NCI-H2107 treated with DMSO at 0.1 percent for 48 hours (cell line): Measurements from ENCODE around the gene ECT2.
"Not testable (repeated sequence)": the region's sequence is repeated elsewhere in the genome, so short reads cannot be mapped to it uniquely, and the experiment has no call there.

Experiments used
- DNase-seq: peaks from one replicate; lab custom pipeline; 2025; ENCODE audit not compliant: unreplicated experiment; lab: John Stamatoyannopoulos, UW

ECT2 gene, protein sequence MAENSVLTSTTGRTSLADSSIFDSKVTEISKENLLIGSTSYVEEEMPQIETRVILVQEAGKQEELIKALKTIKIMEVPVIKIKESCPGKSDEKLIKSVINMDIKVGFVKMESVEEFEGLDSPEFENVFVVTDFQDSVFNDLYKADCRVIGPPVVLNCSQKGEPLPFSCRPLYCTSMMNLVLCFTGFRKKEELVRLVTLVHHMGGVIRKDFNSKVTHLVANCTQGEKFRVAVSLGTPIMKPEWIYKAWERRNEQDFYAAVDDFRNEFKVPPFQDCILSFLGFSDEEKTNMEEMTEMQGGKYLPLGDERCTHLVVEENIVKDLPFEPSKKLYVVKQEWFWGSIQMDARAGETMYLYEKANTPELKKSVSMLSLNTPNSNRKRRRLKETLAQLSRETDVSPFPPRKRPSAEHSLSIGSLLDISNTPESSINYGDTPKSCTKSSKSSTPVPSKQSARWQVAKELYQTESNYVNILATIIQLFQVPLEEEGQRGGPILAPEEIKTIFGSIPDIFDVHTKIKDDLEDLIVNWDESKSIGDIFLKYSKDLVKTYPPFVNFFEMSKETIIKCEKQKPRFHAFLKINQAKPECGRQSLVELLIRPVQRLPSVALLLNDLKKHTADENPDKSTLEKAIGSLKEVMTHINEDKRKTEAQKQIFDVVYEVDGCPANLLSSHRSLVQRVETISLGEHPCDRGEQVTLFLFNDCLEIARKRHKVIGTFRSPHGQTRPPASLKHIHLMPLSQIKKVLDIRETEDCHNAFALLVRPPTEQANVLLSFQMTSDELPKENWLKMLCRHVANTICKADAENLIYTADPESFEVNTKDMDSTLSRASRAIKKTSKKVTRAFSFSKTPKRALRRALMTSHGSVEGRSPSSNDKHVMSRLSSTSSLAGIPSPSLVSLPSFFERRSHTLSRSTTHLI

DNA sequence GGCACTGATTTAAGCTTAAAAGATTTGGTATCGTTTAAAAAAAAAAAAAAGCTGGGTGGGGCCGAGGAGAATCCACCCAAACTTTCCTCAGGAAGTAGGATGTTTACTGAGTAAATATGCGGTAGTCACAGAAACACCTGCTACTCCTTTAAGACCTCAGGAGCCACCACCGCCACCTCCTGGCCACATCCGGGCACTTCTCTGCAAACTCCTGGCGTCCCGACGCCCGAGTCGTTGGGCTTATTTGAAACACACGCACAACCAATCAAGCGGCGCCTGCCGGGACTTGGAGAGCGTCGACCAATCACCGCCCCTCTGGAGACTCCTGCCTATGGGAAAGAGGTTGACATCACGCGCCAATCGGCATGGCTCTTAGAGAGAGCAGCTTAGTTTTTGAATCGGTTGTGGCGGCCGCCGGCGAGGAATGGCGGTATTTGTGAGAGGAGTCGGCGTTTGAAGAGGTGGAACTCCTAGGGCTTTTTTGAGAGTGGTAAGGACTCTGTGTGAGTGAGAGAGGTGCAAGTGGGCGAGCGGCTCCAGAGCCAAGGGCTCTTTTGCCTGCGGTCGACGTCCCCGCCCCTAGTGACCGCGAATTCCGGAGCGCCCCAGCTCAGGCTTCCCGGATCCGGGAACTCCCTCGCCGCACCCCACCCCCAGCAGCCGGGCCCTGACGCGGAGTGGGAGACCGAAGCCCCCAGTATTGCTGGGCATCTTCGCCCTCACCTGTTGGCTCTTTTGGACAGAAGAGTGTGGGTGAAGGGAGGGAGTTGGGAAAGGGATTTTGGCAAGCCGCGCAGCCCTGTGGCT lies at the start of gene ECT2:
Gene ECT2, plus strand, starts transcription at position 359 of the 807 bp plus-strand sequence. CDS start 3,805 bp downstream, outside the sequence.
- peak; percentile 100 for DNase-seq

DNA sequence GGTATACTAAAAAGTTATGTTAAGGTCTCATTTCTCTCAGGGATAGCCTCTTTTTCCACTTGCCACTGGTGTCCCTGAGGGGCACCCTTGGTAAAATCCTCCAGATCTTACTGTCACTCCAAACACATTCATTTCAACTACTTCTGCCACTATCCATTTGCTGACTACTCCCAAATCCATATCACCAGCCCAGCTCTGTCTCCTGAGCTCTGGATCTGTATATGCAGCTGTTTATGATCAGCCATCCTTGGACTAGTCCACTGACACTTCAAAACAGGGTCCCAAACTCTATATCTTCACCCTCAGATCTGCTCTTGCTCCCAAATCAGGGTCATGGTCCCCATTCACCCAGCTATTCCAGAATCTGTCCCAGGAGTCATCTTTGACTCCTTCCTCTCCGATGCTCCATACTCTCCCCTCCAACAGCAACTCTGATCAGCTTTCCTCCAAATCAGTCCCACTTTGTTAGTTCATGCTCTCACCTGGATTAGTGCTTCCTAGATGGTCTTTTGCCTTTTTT lies 49.5 kb upstream of the ECT2 start:
- DNase-seq = no peak

DNA sequence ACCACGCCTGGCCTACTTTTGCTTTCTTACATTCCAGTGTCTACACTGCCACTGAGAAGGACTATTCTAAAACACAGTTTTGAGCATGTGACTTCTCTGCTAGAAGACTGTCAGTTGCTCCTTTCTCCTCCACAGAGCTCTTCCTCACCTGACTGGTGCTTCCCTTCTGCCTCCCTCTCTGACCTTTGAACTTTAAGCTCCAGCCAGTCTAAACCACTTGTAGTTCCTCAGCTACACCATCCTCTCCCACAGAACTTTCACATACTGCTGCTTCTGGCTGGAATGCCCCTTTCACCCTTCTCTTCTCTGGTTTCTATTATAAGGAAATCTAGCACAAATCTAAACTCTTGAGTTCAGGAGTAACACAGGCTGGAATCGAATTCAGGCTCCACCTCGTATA lies 48.8 kb upstream of the ECT2 start:
- no peak for DNase-seq

DNA sequence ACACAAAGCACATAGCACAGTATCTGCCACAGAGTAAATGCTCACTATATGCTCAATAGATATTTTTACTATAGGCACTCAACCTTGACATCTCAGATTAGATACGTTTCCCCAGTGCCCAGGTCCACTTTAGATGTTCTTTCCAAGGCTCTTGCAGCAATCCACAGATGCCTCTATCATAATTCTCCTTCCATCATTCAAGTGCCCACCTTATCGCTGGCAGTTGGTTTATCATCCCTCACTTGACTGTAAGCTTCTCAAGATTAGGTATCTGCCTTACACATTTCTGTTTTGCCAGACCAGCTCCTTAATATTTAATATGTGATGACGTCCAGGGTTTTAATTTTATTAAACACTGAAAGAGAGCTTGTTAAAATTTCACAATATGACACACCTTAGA lies 48.3 kb upstream of the ECT2 start:
- no peak for DNase-seq

DNA sequence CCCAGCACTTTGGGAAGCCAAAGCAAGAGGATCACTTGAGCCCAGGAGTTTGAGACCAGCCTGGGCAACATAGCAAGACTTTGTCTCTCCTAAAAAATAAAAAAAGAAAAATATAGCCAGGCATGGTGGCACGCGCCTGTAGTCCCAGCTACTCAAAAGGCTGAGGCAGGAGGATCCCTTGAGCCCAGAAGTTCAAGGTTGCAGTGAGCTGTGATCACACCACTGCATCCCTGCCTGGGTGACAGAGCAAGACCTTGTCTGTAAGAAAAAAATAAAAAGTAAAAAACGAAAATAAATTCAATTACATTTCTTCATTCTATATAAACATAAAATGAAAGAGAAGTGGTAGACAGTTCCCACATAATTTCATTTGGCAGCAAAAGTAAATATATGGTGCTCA lies 47.8 kb upstream of the ECT2 start:
- DNase-seq = not testable (repeated sequence)

DNA sequence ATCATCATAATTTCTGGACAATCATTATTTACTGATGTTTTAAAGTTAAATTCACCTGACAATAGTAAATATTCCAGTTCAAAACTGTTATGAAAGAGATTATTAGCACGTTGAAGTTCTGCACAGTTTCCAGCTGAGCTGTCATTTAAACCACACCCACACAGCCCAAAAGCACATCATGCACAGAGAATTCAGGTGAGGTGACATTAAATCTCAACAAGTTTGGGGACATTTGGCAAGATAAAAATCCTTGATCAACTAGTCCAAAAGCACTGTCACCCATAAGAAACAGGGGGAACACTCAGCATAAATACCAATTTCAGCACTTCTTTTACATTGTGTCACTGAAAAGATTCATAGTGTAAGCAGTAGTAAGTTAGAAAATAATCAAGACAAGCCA lies 46.5 kb upstream of the ECT2 start:
- DNase-seq = no peak

DNA sequence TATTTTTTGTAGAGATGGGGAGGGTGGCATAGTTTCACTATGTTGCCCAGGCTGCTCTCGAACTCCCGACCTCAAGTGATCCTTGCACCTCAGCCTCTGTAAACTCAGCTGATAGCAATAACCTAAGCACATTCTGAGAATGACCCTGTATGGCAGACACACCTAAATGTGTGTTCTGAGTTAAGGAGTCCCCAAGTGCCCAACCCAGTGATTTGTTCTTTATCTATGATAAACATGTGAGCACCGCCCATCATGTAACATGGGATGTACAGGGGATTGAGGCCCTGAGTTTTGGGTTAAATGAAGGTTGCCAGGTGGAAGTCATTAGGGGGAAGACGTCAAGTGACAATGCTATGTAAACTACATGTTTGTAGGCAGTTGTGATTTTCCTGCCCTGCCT lies 45.4 kb upstream of the ECT2 start:
- DNase-seq = no peak

DNA sequence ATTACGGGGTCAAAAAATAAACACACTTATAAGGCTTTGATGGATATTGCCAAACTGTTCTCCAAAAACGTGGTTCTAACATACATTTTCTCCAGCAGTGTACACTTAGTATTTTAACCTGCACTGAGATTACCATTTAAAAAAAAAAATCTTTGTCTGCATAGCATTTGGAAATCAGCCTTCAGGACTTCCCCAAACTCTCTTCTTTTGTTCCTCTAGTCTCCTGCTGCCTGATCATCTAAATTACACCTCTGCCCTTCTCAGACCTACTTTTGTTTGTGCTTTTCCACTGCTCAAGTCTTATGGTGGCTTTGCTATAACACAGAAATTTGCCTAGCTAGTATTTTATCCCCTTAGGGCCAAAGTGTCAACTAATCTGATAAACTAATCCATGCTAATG lies 43.5 kb upstream of the ECT2 start:
- DNase-seq = no peak

DNA sequence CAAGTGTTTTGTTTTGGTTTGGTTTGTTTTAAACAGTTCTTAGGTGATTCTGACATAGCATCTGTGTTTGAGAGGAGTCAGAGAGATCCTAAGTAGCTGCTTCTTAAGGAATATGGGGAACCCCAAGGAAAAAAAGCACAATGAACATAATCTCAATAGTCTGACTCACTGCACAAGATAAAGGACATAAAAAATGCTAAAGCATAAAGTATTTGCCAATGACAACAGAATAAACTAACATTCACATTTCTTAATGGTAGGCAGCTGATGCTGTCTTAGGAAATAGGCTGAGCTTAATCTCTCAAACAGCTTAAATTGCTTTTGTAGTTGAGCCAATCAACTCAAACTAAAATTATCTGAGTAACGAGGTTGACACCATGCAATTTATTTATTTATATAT lies 42.6 kb upstream of the ECT2 start:
- no peak for DNase-seq

DNA sequence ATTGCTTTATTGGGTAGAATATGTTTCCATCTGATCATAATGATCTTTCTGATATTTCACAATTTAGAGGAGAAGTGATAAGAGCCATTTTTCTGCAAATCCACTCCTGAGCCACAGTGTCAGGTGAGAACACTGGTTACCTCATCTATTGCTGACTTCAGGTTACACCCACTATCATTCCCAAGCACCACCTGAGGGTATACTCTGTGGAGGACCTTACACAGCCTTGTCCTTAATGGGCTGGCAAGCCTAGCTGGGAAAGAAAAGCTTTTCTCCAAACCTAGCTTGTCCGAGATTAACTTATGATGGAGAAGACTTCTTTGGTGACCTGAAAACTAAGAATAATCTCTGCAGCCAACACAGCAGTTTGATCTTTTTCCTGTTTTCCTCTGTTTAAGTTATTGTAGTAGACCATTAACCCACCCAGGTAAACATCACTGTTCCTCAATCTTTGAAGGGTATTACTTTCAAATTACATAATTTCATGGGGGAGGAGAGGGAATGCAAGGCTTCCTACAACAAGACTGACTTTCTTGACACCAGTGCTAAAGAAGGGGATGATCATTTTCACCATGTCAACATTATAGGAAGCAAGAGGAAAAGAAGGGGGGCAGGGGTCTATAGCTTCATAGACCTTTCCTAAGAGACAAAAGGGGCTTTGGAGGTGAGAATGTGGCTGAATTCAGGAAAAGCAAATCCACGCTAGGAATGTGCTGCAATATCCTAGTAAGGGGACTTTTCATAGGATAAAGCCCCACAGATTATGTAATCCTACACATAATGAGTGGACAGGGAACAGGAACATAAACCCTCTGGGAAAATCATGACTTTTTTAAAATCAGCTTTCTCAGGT lies 41.4 kb upstream of the ECT2 start:
- DNase-seq = no peak

DNA sequence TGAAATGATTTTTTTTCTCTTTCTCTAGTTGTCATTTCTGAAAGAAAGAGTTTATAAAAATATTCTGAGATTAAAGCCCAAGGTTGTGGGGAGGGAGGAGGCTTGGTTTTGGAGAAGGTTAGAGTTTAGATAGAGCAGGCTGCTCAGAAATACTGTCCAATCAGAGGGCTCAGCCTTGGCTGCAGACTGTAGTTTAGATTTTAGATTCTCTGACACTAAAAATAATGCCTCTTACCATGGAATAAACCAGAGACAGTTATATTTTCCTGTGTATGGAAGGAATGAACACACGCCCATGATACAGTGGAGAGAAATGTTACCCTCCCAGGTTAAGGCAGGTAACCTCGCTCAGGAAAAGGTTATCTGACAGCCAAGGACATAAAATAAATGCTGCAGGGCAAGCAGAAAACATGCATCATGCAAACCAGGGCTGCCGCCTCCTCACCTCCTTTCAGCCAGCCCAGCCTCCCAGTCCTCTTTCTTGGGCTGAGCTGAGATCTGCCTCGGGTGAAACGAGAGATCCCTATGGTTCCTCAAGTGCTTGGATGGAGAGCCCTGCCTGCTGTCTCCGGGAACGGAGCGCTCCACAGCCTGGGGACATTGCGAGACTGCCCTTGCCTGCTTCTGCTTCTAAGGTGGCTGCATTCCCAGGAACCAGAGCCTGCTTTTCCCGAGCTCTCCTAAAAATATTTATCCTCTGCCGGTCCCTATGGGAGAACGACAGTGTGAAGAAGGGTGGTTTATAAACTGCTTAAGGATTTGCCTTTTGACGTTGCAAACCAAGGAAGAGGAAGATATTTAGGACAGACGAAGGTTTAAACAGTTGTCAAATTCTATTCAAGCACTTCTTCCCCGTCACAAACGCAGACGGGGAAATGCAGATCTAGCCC lies 40.5 kb upstream of the ECT2 start:
- peak; percentile 64 for DNase-seq

DNA sequence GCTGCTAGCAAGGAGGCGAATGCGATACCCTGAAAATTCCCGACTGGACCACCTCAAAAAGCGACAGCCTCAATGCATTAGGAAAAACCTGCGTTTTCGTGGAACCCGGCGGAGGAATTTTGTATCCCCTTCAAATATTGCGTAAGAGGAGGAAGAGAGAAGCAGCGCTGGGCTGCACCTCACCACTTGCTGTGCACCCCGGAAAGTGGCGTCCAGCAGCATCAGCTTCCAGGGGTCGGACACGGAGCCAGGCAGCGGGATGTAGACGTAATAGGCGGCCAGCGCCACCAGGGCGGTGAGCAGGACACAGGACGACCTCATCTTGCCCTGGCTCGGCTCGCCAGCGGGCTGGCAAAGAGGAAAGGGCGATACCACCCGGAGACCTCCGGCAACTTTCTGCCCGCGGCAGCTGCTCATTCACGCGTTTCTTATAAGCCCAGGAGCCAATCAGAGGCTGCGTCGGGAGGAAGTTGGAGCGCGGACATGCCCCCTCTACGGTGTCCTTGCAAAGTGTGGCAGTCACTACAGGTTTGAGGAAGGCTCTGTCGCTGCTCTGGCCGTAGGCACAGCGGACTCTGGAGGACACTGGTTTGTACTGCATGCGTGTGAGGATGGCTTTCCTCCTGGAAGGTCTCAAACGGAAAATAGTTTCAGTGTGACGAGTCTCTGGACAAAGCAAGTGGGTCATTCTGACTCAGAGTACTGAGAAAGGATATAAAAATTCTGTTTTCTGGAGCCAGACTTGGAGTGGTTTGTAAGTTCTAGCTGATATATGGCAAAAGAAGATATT lies 39.7 kb upstream of the ECT2 start, which contains the start of gene NCEH1:
Gene NCEH1, minus strand, starts transcription at position 404 of the 790 bp plus-strand sequence. Its CDS starts 83 bp downstream, at position 321.
- peak; percentile 99 for DNase-seq

DNA sequence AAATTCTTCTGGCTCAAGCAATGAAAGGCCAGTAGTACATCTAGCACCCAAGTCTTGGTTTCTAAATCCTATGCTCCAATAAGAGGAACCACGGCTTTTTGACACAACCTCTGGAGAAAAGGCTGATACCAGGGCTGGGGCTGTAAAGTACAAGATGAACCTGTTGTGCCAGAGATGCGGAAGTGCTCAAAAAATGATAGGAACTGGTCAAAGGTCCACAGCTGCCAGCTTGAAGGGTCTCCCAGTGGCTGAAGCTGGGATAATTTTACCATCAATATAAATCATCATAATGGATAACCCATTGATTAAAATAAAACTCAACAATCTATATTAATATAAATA lies 39.1 kb upstream of the ECT2 start:
- DNase-seq = no peak

DNA sequence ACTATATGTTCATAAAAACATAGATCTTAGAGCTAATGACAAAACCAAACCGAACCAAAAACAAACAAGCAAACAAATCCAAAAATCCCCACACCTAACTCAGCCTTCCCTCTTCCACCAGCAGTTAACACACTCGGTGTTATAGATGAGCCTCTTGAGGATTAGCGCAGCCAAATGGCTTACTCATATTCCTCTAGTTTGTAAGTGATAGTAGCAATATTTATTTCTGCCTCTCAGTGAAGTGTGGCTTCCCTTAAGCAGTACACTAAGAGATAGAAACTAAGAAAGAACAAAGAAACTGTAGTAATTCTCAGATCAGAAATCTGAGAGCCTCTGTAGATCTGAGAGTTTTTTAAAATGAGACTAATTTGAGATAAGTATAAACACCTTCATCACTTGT lies 37.2 kb upstream of the ECT2 start:
- DNase-seq = no peak

DNA sequence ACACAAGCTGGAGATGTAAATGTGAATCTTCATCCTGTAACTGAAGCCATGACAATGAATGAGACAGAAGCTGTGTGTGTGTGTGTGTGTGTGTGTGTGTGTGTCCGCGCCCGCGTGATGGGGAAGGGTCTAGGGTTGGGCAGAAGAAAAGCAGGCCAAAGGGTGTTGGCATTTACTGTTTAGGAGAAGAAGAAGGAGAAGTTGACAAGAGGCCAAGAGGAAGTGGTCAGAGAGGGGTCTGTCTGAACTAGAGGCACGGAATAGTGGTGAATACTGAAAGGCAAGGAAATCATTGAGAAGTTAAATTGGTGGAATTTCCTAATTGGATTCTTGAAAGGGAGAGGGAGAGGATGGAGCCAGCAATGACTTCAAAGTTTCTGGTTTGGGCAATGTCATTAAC lies 34.0 kb upstream of the ECT2 start:
- DNase-seq = no peak

DNA sequence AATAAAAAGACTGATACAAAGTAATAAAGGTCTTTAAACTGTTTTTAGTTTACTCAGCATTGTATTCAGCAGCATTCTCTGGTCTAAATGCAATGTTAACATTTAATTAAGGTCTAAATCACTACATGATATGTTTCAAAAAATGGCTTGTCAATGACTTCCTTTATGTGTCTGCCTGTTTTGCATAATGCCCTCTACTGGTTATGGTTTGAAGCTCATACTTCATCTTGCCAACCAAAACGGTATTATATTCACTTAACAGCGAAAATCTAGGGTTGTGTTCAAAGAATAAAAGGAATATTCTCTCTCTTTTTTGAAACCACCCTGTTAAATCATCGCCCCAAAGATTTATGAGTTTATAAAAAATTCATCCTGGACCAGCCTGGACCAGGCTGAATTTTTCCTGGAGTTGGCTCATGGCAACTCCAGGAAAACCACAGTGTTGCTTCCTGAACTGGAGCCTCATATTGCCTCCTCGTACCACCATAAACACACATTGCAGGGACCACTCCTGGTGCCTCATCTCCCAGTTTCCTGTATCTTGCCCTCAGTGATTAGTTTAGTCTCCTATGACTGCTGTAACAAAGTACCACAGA lies 32.9 kb upstream of the ECT2 start:
- DNase-seq = no peak

DNA sequence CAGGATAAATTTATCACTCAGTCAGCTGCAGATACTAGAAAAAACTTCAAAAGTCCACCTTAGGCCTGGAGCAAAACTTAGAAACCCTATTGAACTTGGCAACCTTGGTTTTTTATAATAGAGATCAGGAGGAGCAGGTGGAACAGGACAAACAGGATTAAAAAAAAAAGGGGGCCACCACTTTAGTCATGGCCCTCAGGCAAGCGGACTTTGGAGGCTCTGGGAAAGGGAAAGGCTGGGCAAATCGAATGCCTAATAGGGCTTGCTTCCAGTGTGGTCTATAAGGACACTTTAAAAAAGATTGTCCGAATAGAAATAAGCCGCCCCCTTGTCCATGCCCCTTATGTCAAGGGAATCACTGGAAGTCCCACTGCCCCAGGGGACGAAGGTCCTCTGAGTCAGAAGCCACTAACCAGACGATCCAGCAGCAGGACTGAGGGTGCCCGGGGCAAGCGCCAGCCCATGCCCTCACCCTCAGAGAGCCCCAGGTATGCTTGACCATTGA lies 27.9 kb upstream of the ECT2 start:
- not testable (repeated sequence) for DNase-seq

DNA sequence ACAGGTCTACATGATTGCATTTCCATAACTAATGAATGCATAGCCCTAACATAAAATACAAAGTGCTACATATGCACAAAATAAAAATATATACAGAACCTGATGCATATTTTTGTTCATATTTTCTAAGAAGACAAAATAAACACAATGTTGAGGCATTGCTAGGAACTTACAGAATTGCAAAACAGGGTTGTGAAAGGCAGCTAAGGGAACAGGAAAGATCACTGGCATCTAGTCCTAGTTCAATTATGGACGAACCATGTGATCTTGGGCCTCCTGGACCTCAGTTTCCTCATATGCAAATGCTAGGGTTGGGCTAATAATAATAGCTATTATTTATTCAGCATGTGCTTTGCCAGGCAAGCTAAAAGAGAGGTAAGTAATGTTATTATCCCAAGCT lies 24.1 kb upstream of the ECT2 start:
- no peak for DNase-seq
